ENCODE measurements around the gene LRRC27.

- TF ChIP-seq CTCF (IDR thresholded peaks at IDR 0.05): no peak
- no peak for TF ChIP-seq POLR2A (IDR thresholded peaks at IDR 0.05)
Observed at GRCh38 chr10:132386419-132386831, 54.4 kb downstream of the LRRC27 start.

Measured in esophagus squamous epithelium (tissue), 4 donors.